ENCODE measurements around the gene NADSYN1.
"Not testable (repeated sequence)": the region's sequence is repeated elsewhere in the genome, so short reads cannot be mapped to it uniquely, and the experiment has no call there.

Gene NADSYN1

GRCh38 chr11:71527576-71528210 lies 74.7 kb downstream of the NADSYN1 start:
- DNase-seq (ENCODE audit: low read depth): no peak

- DNase-seq (ENCODE audit: low read depth): no peak
Observed at GRCh38 chr11:71530602-71531001, 77.6 kb downstream of the NADSYN1 start.

GRCh38 chr11:71532036-71532610 lies 79.1 kb downstream of the NADSYN1 start:
- DNase-seq (ENCODE audit: low read depth): no peak

DNA sequence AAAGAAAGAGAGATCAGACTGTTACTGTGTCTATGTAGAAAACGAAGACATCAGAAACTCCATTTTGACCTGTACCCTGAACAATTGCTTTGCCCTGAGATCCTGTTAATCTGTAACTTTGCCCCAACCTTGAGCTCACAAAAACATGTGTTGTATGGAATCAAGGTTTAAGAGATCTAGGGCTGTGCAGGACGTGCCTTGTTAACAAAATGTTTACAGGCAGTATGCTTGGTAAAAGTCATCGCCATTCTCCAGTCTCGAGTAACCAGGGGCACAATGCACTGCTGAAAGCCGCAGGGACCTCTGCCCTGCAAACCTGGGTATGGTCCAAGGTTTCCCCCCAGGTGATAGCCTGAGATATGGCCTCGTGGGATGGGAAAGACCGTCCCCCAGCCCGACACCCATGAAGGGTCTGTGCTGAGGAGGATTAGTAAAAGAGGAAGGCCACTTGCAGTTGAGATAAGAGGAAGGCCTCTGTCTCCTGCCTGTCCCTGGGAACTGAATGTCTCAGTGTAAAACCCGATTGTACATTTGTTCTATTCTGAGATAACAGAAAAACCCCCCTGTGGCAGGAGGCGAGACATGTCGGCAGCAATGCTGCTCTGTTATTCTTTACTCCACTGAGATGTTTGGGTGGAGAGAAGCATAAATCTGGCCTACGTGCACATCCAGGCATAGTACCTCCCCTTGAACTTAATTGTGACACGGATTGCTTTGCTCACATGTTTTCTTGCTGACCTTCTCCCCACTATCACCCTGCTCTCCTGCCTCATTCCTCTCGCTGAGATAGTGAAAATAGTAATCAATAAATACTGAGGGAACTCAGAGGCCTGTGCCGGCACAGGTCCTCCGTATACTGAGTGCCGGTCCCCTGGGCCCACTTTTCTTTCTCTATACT lies 82.0 kb downstream of the NADSYN1 start:
- DNase-seq (ENCODE audit: low read depth): not testable (repeated sequence)

DNA sequence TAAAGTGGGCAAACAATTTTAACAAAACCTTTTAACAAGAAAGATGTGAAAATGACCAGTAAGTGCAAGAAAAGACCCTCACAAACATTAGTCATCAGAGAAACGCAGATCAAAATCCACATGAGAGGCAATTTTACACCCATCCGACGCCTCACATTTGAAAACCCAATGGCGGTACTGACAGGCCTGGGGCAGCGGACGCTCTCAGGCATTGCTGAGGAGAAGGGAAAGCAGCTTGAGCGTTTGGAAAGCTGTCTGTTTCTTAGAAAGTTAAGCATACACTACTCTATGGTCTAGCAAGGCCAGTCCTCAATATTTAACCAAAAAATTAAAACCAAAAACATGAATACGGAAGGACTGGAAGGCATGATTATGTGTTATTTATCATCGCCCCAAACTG lies 82.8 kb downstream of the NADSYN1 start:
- DNase-seq (ENCODE audit: low read depth): no peak

DNA sequence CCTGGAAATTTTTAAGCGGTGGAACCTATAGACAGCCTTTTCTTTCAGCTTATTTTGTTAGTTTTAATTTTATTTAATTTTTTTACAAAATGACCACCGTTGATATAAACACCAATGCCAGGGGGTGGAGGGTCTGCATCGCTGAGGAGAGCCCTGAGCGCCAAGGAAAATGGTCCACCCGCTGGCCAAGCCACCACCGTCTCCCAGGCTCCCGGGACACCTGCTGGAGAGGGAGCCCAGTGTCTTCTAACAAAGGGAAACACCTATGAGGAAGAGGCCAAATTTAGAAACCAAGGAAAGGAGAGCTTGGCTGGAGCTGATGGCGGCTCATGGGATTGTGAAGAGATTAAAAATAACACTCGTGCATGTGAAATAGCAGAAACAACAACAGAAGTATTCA lies 84.5 kb downstream of the NADSYN1 start:
- DNase-seq (ENCODE audit: low read depth): no peak

DNA sequence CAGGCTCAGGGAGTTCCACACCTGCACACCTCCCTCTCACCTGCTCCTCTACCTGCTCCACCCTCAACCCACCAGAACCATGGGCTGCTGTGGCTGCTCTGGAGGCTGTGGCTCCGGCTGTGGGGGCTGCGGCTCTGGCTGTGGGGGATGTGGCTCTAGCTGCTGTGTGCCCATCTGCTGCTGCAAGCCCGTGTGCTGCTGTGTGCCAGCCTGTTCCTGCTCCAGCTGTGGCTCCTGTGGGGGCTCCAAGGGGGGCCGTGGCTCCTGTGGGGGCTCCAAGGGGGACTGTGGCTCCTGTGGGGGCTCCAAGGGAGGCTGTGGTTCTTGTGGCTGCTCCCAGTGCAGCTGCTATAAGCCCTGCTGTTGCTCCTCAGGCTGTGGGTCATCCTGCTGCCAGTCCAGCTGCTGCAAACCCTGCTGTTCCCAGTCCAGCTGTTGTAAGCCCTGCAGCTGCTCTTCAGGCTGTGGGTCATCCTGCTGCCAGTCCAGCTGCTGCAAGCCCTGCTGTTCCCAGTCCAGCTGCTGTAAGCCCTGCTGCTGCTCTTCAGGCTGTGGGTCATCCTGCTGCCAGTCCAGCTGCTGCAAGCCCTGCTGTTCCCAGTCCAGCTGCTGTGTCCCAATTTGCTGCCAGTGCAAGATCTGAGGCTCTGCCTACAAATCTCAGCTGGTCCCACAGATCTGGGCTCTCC lies 85.1 kb downstream of the NADSYN1 start, which contains the start of gene KRTAP5-8:
Gene KRTAP5-8 (plus strand): TSS at position 49 of the 689 bp plus-strand sequence. CDS start 31 bp downstream, at position 80.
- not testable (repeated sequence) for DNase-seq (ENCODE audit: low read depth)

- DNase-seq (ENCODE audit: low read depth): no peak
Observed at GRCh38 chr11:71538666-71538990, 85.6 kb downstream of the NADSYN1 start.

DNA sequence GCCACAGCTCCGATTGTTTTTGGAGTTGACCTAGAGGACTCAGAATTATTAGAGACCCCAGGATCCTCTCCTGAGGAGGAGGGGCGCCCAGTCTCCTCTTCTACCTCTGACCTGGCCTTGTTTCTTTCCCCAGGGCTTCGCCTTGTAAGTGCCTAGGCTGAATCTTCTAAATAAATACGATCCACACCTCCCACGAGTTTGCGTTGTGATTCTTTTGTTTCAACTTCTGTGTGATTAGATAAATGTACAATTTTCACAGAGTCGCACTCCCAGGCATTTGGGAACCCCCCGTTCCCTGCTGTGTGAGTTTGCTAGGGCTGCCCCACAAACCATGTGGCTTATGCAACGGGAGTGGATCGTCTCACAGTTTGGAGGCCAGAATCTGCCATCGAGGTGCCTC lies 86.0 kb downstream of the NADSYN1 start:
- DNase-seq (ENCODE audit: low read depth): no peak

- DNase-seq (ENCODE audit: low read depth): not testable (repeated sequence)
Observed at GRCh38 chr11:71539971-71540370, 87.0 kb downstream of the NADSYN1 start.

DNA sequence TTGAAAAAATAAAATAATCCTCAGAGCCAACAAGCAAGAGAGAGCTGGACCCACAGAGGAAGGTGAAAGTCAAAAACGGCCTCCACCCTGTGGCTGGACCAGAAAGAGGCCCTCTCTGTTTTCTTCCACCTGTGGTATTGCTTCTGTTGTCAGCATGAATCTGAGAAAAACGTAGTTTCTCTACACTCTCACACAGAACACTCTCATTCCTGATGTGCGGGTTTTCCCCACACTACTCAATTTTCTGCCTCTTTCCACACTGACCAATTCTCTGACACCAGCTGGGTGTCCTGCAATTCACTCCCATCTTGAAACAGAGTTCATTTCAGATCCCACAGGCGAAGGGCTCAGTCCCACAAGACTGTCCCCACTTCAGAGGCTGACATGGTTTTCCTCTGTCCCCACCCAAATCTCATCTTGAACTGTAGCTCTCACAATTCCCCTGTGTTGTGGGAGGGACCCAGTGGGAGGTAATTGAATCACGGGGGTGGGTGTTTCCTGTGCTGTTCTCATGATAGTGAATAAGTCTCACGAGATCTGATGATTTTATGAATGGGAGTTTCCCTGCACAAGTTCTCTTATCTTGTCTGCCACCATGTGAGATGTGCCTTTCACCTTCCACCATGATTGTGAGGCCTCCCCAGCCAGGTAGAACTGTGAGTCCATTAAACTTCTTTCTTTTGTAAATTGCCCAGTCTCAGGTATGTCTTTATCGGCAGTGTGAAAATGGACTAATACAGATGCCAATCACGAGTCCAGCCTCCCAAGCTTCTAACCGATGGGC lies 87.7 kb downstream of the NADSYN1 start:
- DNase-seq (ENCODE audit: low read depth): not testable (repeated sequence)

DNA sequence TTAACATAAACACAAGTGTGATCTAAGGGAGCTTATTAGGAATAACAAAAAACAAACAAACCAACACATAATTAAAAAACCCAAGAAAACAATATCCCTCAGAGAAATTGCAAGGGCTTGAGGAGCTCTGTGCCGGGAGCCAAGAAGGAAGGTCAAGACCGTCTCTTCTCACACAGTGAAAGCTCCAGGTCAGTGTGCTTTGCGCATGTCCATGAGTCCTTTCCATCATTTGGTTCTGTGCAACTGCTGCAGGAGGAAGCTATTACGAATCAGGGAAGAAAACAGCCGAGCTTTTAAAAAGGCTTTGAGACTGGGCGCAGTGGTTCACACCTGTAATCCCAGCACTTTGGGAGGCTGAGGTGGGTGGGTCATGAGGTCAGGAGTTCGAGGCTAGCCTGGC lies 89.4 kb downstream of the NADSYN1 start:
- DNase-seq (ENCODE audit: low read depth): no peak

- DNase-seq (ENCODE audit: low read depth): no peak
Observed at GRCh38 chr11:71542879-71543777, 90.1 kb downstream of the NADSYN1 start.

- DNase-seq (ENCODE audit: low read depth): no peak
Observed at GRCh38 chr11:71543866-71544265, 90.9 kb downstream of the NADSYN1 start.

DNA sequence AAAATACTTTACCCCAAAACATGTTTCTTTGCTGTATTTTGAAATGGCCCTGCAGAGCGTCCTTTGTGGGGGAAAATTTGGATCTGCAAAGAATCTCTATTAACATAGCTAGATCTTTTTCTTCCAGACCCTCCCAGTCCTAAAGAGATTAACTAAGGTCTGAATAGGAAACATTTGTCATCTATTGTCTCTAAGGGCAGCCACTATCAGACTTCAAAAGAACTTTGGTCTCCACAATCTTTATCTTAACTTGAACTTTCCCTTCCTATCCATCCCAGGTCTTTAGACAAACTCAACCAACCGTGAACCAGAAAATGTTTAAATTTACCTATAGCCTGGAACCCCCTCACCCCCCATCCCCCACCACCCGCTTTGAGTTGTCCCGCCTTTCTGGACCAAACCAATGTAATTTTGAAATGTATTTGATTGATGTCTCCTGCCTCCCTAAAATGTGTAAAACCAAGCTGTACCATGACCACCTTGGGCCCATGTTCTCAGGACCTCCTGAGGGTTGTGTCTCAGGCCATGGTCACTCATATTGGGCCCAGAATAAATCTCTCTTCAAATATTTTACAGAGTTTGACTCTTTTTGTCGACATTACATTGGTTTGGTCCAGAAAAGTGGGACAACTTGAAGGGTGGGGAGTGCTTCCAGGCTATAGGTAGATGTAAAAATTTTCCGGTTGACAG lies 91.7 kb downstream of the NADSYN1 start:
- no peak for DNase-seq (ENCODE audit: low read depth)

DNA sequence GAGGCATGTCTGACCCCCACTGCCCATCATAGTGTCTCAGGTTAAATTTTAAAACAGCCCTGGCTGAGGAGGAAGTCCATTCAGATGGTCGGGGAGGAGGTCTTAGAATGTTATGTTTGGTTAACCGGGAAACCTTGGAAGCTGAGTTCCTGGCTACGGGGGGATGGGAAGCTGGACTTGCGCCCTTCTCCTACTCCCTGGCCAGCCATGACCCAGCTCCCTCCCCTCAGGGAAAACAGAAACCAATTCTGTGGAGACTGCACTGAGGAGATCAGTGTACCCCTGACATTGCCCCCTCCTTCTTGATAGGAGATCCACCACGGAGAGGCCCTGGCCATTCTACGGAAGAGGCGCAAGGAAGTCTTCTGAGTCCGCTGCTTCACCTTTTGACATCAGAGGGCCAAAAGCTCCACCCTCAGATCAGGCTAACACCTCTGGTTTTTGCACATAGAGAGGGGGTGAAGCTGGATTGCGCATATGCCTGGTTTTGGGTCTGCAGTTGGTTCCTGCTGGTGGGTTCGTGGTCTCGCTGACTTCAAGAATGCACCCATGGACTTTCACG lies 92.5 kb downstream of the NADSYN1 start:
- DNase-seq (ENCODE audit: low read depth): no peak

DNA sequence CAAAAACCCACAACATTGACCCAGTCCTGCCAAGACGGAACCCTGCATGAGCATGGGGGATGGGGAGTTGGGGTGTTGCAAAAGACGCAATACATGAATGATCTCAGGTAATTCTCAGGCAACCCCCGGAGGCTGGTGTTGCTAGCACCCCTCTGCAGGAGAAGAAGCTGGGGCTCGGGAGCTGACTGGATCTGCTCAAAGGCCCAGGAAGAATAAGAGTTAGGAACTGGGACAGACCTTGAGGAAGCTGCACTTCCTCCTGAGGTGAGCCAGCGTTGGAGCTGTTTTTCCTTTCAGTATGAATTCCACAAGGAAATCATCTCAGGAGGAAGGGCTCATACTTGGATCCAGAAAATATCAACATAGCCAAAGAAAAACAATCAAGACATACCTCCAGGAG lies 95.1 kb downstream of the NADSYN1 start, which contains the start of gene KRTAP5-9:
Gene KRTAP5-9 (plus strand): TSS at position 301 of the 400 bp plus-strand sequence. CDS start 238 bp downstream, outside the sequence.
- no peak for DNase-seq (ENCODE audit: low read depth)

DNA sequence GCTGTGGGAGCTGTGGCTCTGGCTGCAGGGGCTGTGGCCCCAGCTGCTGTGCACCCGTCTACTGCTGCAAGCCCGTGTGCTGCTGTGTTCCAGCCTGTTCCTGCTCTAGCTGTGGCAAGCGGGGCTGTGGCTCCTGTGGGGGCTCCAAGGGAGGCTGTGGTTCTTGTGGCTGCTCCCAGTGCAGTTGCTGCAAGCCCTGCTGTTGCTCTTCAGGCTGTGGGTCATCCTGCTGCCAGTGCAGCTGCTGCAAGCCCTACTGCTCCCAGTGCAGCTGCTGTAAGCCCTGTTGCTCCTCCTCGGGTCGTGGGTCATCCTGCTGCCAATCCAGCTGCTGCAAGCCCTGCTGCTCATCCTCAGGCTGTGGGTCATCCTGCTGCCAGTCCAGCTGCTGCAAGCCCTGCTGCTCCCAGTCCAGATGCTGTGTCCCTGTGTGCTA lies 95.7 kb downstream of the NADSYN1 start:
- no peak for DNase-seq (ENCODE audit: low read depth)
